Caco-2 (cell line): ENCODE data around the gene C19orf53. TPM values are rescaled to one million over a fixed set of nuclear protein-coding genes. Genes with fewer than 3 reads are reported as not detected.

Source experiments
- BruUV-seq: library from RNA; stranded (reverse); fragments of 400-500 nt; replicated peaks from 2 replicates; lab custom pipeline; 2021; lab: Mats Ljungman, UMichigan
- CTCF ChIA-PET: fragments of 300-600 bp; sonication (Branson Sonifier 250); formaldehyde crosslinking; loops from one replicate; lab custom pipeline; 2022; ENCODE audit warnings: antibody characterized with exemption; lab: Charles Lee
- POLR2A ChIA-PET: fragments of 300-600 bp; sonication (Branson Sonifier 250); formaldehyde crosslinking; loops from one replicate; lab custom pipeline; 2022; ENCODE audit warnings: antibody characterized with exemption; lab: Charles Lee
- DNase-seq, 2 experiments: peaks; one replicate each; pipeline versions ENCODE4 v3.0.0 to v3.0.0-alpha.2; 2020 to 2022
- H3K27me3 ChIP-seq: replicated peaks from 2 replicates; pipeline ENCODE4 v1.6.0; 2011; ENCODE audit warnings: low read length; ENCODE audit not compliant: control insufficient read depth, insufficient read depth
- H3K36me3 ChIP-seq: 2 replicates; pipeline ENCODE4 v1.5.1; 2011; ENCODE audit warnings: low read length; ENCODE audit not compliant: control insufficient read depth, insufficient read depth
- H3K4me1 ChIP-seq: fragments of 250-450 bp; sonication (Bioruptor Pico); 2 replicates; pipeline ENCODE4 v1.5.1; 2020; ENCODE audit warnings: mild to moderate bottlenecking
- H3K4me3 ChIP-seq: 2 replicates; pipeline ENCODE4 v1.5.1; 2011; ENCODE audit warnings: low read depth, mild to moderate bottlenecking, control low read depth, low read length
- H3K9me3 ChIP-seq: fragments of 250-450 bp; sonication (Bioruptor Pico); 2 replicates; pipeline ENCODE4 v1.5.1; 2020; ENCODE audit warnings: mild to moderate bottlenecking, moderate library complexity
- H3K27ac Mint-ChIP-seq: one replicate; pipeline ENCODE4 v1.8.0; 2022; ENCODE audit warnings: mixed read lengths; ENCODE audit not compliant: unreplicated experiment
- H3K27me3 Mint-ChIP-seq: one replicate; pipeline ENCODE4 v1.8.0; 2022; ENCODE audit warnings: mixed read lengths; ENCODE audit not compliant: insufficient read depth, unreplicated experiment
- H3K36me3 Mint-ChIP-seq: one replicate; pipeline ENCODE4 v1.8.0; 2022; ENCODE audit warnings: mild to moderate bottlenecking, mixed read lengths; ENCODE audit not compliant: insufficient read depth, unreplicated experiment
- H3K4me1 Mint-ChIP-seq: one replicate; pipeline ENCODE4 v1.8.0; 2022; ENCODE audit warnings: low read depth, mixed read lengths; ENCODE audit not compliant: unreplicated experiment
- H3K4me3 Mint-ChIP-seq: one replicate; pipeline ENCODE4 v1.8.0; 2022; ENCODE audit warnings: mild to moderate bottlenecking, moderate library complexity, mixed read lengths; ENCODE audit not compliant: unreplicated experiment
- H3K9me3 Mint-ChIP-seq: one replicate; pipeline ENCODE4 v1.8.0; 2022; ENCODE audit warnings: mixed read lengths; ENCODE audit not compliant: unreplicated experiment
- CTCF ChIP-seq, 2 experiments: fragments of 200-600 bp in 1 of 2; IDR thresholded peaks; 1 replicate in 1 of 2; 2 replicates in 1 of 2; pipeline versions ENCODE4 v1.5.1 to v1.8.0; 2011 to 2022; ENCODE audit warnings: antibody characterized with exemption in 1 of 2, control low read depth in 1 of 2, inconsistent platforms in 1 of 2, low read depth in 1 of 2, low read length in 1 of 2, mild to moderate bottlenecking in 1 of 2, moderate library complexity in 1 of 2; ENCODE audit not compliant: insufficient read depth in 1 of 2, severe bottlenecking in 1 of 2, unreplicated experiment in 1 of 2
- intact Hi-C: fragments of 100-400 bp; cut with micrococcal nuclease; formaldehyde crosslinking; loops from one replicate; pipeline ENCODE4 v1.10.0; 2022; ENCODE audit not compliant: unreplicated experiment
- total RNA-seq: library from RNA; stranded (reverse); gene quantifications from 2 replicates; pipeline ENCODE4 v1.2.3, GENCODE V29; 2022

The C19orf53 gene
- total RNA-seq, 1 experiment from 2014 or later: 113 TPM

DNA sequence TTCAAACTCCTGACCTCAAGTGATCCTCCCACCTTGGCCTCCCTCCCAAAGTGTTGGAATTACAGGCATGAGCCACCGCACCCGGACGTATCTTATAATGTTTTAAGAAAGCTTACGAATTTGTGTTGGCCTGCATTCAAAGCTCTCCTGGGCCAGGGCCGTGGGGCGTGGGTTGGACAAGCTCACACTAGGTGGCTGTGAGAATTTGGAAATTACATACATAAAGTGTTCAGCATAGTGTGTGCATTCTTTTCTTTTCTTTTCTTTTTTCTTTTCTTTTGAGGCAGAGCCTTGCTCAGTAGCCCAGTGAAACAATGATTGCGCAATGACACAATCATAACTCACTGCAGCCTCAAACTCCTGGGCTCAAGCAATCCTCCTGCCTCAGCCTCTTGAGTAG is 23.6 kb downstream of the C19orf53 start:
- Mint-ChIP-seq H3K36me3 (peaks cover 12% of the 10 kb centered on the region), H3K27ac (no peak overlapping the region), H3K9me3 (no peaks in the 10 kb centered on the region), H3K27me3 (no peaks in the 10 kb centered on the region), H3K4me3 (no peak overlapping the region), H3K4me1 (peaks cover 15% of the 10 kb centered on the region)
- intact Hi-C loops: loop anchor here (10.0 kb wide), 1 partner anchor 47 kb away; no protein-coding TSS in a partner anchor
- no peak for TF ChIP-seq CTCF (IDR thresholded peaks at IDR 0.05; ENCODE audit: insufficient read depth in 1 of 2, low read depth in 1 of 2, low read length in 1 of 2, severe bottlenecking in 1 of 2, unreplicated experiment in 1 of 2)
- Histone ChIP-seq H3K9me3 (no peaks in the 10 kb centered on the region), H3K36me3 (no peaks in the 10 kb centered on the region), H3K4me3 (no peak overlapping the region), H3K4me1 (no peaks in the 10 kb centered on the region), H3K27me3 (no peaks in the 10 kb centered on the region)
- POLR2A ChIA-PET: no interaction called here
- no peak for DNase-seq
- BruUV-seq: no TSS peak
- CTCF ChIA-PET: interaction anchor here (0.6 to 1.1 kb wide), 2 partner anchors 46 to 64 kb away, joined by 3 to 5 read pairs; no protein-coding TSS in a partner anchor

DNA sequence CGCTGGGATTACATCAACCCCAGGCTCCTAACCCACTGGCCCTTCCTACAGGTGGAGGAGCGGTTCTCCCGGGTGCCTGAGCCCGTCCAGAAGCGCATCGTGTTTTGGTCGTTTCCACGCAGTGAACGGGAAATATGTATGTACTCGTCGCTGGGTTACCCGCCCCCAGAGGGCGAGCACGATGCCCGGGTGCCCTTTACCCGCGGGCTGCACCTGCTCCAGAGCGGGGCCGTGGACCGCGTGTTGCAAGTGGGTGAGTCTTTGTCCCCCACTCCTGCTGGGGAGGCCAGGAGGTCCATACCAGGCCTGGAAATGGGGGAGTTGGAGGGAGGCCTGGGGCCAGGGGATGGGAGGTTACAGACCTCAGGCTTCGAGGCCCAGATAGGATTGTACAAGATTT is 25.4 kb downstream of the C19orf53 start:
- Mint-ChIP-seq H3K27ac (no peak overlapping the region), H3K4me1 (peaks cover 15% of the 10 kb centered on the region), H3K27me3 (no peaks in the 10 kb centered on the region), H3K4me3 (no peak overlapping the region), H3K9me3 (no peaks in the 10 kb centered on the region), H3K36me3 (peaks cover 12% of the 10 kb centered on the region)
- ChIA-PET POLR2A (no interaction called here), CTCF (no interaction called here)
- Histone ChIP-seq H3K36me3 (no peaks in the 10 kb centered on the region), H3K4me3 (no peak overlapping the region), H3K27me3 (no peaks in the 10 kb centered on the region), H3K4me1 (peaks cover 11% of the 10 kb centered on the region), H3K9me3 (no peaks in the 10 kb centered on the region)
- TF ChIP-seq CTCF (IDR thresholded peaks at IDR 0.05; ENCODE audit: insufficient read depth in 1 of 2, low read depth in 1 of 2, low read length in 1 of 2, severe bottlenecking in 1 of 2, unreplicated experiment in 1 of 2): no peak
- DNase-seq: no peak
- BruUV-seq: no TSS peak
- intact Hi-C loops: loop anchor here (10.0 kb wide), 1 partner anchor 45 kb away; no protein-coding TSS in a partner anchor

DNA sequence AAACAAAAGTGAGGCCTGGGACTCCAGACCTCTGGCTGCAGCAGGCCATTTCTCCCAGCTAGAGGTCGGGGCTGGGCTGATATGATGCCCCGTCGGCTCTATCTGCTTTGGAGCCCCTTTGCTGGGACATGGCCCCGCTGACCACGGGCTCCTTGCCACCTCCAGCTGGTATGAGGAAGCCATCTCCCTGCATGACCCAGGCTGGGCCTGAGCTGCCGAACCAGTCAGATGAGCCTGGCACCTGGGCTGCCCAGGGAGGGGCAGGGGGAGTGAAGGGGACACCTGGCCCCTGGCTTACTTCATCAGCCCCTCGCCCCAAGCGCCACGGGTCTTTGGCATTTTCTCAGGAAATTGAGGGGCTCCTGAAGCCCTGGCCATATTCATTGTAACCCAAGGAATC is 28.8 kb downstream of the C19orf53 start:
- no peak for TF ChIP-seq CTCF (IDR thresholded peaks at IDR 0.05; ENCODE audit: insufficient read depth in 1 of 2, low read depth in 1 of 2, low read length in 1 of 2, severe bottlenecking in 1 of 2, unreplicated experiment in 1 of 2)
- H3K4me3 Mint-ChIP-seq: no peak overlapping the region
- no peaks in the 10 kb centered on the region for H3K9me3 Mint-ChIP-seq
- BruUV-seq: no TSS peak
- H3K4me3 ChIP-seq: no peak overlapping the region
- intact Hi-C loops: no loop called here
- no peaks in the 10 kb centered on the region for H3K9me3 ChIP-seq
- H3K4me1 Mint-ChIP-seq: peaks cover 6% of the 10 kb centered on the region
- POLR2A ChIA-PET: no interaction called here
- no peak for DNase-seq
- H3K36me3 ChIP-seq: no peaks in the 10 kb centered on the region
- CTCF ChIA-PET: no interaction called here
- no peak overlapping the region for H3K27ac Mint-ChIP-seq
- peaks cover 11% of the 10 kb centered on the region for H3K4me1 ChIP-seq
- H3K27me3 Mint-ChIP-seq: no peaks in the 10 kb centered on the region
- no peaks in the 10 kb centered on the region for H3K27me3 ChIP-seq
- H3K36me3 Mint-ChIP-seq: no peaks in the 10 kb centered on the region
